SH-SY5Y (cell line): Measurements from ENCODE around the gene FAM162A.
A peak's percentile ranks its signal among the peaks of the same experiment; 100 is the strongest.

Source experiments
- GATA2 ChIP-seq: IDR thresholded peaks from 2 replicates; pipeline ENCODE4 v1.6.1; 2011; ENCODE audit warnings: mild to moderate bottlenecking, low read depth, low read length
- GATA3 ChIP-seq: IDR thresholded peaks from 2 replicates; pipeline ENCODE4 v1.6.1; 2011; ENCODE audit warnings: low read depth, mild to moderate bottlenecking, low read length, moderate library complexity

FAM162A gene

GRCh38 chr3:122383771-122384697 lies at the start of gene FAM162A:
TSS of gene FAM162A (plus strand) at chr3:122384182. CDS start at chr3:122384266, 84 bp downstream.
- TF ChIP-seq GATA3: no peak
- no peak for TF ChIP-seq GATA2

- no peak for TF ChIP-seq GATA2
- no peak for TF ChIP-seq GATA3
Observed at GRCh38 chr3:122342803-122343202, 41.2 kb upstream of the FAM162A start.

GRCh38 chr3:122343654-122344053 lies 40.3 kb upstream of the FAM162A start:
- TF ChIP-seq GATA3 (no peak), GATA2 (no peak)

- no peak for TF ChIP-seq GATA2
- TF ChIP-seq GATA3: no peak
Observed at GRCh38 chr3:122349171-122349570, 34.8 kb upstream of the FAM162A start.

- TF ChIP-seq GATA3 (no peak), GATA2 (no peak)
Observed at GRCh38 chr3:122350814-122351418, 33.1 kb upstream of the FAM162A start.

- no peak for TF ChIP-seq GATA2
Observed at GRCh38 chr3:122351612-122352011, 32.4 kb upstream of the FAM162A start.

GRCh38 chr3:122353215-122353614 lies 30.8 kb upstream of the FAM162A start:
- TF ChIP-seq GATA3: no peak
- TF ChIP-seq GATA2: no peak

- no peak for TF ChIP-seq GATA2
- TF ChIP-seq GATA3: no peak
Observed at GRCh38 chr3:122353893-122354401, 30.0 kb upstream of the FAM162A start.

- TF ChIP-seq GATA3 (no peak), GATA2 (peak; percentile 47; the same call in 1 of the 2 replicates)
Observed at GRCh38 chr3:122355612-122356011, 28.4 kb upstream of the FAM162A start.

GRCh38 chr3:122356402-122356801 lies 27.6 kb upstream of the FAM162A start:
- no peak for TF ChIP-seq GATA2
- TF ChIP-seq GATA3: no peak

- peak; percentile 88 for TF ChIP-seq GATA3
- TF ChIP-seq GATA2: peak; percentile 87
Observed at GRCh38 chr3:122357828-122358702, 25.9 kb upstream of the FAM162A start.

- TF ChIP-seq GATA3: no peak
- TF ChIP-seq GATA2: no peak
Observed at GRCh38 chr3:122358703-122359032, 25.3 kb upstream of the FAM162A start.

GRCh38 chr3:122362026-122362425 lies 22.0 kb upstream of the FAM162A start:
- TF ChIP-seq GATA3: no peak
- no peak for TF ChIP-seq GATA2

GRCh38 chr3:122364490-122364889 lies 19.5 kb upstream of the FAM162A start:
- TF ChIP-seq GATA3: no peak
- no peak for TF ChIP-seq GATA2
